Omental fat pad (tissue), 4 donors: ENCODE data around the gene STK40. TPM values are rescaled to one million over a fixed set of nuclear protein-coding genes. Genes with fewer than 3 reads are reported as not detected.

Experiments
- ATAC-seq: fragments of 150-250 bp; one replicate; pipeline ENCODE4 v1.9.1; 2016; ENCODE audit warnings: mild to moderate bottlenecking, moderate library complexity; ENCODE audit not compliant: low FRiP score
- DNase-seq: peaks from one replicate; pipeline ENCODE4 v3.0.0-alpha.2; 2019; ENCODE audit warnings: low spot score
- CTCF ChIP-seq, 3 donors: fragments of 450-650 bp; IDR thresholded peaks; one replicate each; pipeline ENCODE4 v1.5.1; 2016 to 2017; ENCODE audit warnings: antibody characterized with exemption in 3 of 3, mild to moderate bottlenecking in 3 of 3, moderate library complexity in 2 of 3
- total RNA-seq, 4 donors: library from RNA; depleted of rRNA; stranded (reverse); fragments of >200 nt; gene quantifications; one replicate each; pipeline ENCODE4 v1.1.0, GENCODE V29; 2016

STK40 gene
- total RNA-seq, 4 donors from 2014 or later = 36.1 to 75.5 (median 47.3) TPM

- no peak for DNase-seq
- TF ChIP-seq CTCF (IDR thresholded peaks at IDR 0.05) = no peak
- no peak for ATAC-seq
Observed at GRCh38 chr1:36327421-36328087, 58.2 kb downstream of the STK40 start.

- no peak for ATAC-seq
- TF ChIP-seq CTCF (IDR thresholded peaks at IDR 0.05) = no peak
Observed at GRCh38 chr1:36326499-36326898, 59.2 kb downstream of the STK40 start.

GRCh38 chr1:36324353-36324703 lies 61.4 kb downstream of the STK40 start:
- DNase-seq = no peak
- ATAC-seq = no peak
- TF ChIP-seq CTCF (IDR thresholded peaks at IDR 0.05) = no peak

More at GRCh38 chr1:36326499-36326898, 59.2 kb downstream of the STK40 start:
- no peak for DNase-seq

- DNase-seq = no peak
- no peak for TF ChIP-seq CTCF (IDR thresholded peaks at IDR 0.05)
- peak; percentile 48 for ATAC-seq
Observed at GRCh38 chr1:36323636-36324352, 61.9 kb downstream of the STK40 start, which contains the start of gene EVA1B. EVA1B (minus strand) TSS chr1:36323645; CDS start chr1:36323037, 608 bp downstream.

GRCh38 chr1:36322786-36323635 lies 62.7 kb downstream of the STK40 start:
- DNase-seq (no peak), ATAC-seq (peak; percentile 55)
- no peak for TF ChIP-seq CTCF (IDR thresholded peaks at IDR 0.05)

- TF ChIP-seq CTCF (IDR thresholded peaks at IDR 0.05) = no peak
- DNase-seq = no peak
- ATAC-seq = no peak
Observed at GRCh38 chr1:36322041-36322785, 63.5 kb downstream of the STK40 start.
